HepG2 (cell line): ENCODE data around the gene HEXD. TPM values are rescaled to one million over a fixed set of nuclear protein-coding genes. Genes with fewer than 3 reads are reported as not detected.
A peak's percentile ranks its signal among the peaks of the same experiment; 100 is the strongest.

Experiments used
- ATAC-seq: fragments of 200-7000 bp; cut with Tn5 transposase; 3 replicates; pipeline ENCODE4 v1.9.1; 2020; ENCODE audit warnings: mild to moderate bottlenecking, moderate library complexity
- BruUV-seq: library from RNA; stranded (reverse); fragments of 400-500 nt; replicated peaks from 2 replicates; lab custom pipeline; 2021; lab: Mats Ljungman, UMichigan
- CTCF ChIA-PET: fragments of 300-600 bp; formaldehyde crosslinking; extraction: SDS; loops from one replicate; lab custom pipeline; 2021; ENCODE audit warnings: low total read pairs, inconsistent platforms, low intra/inter-chr PET ratio; lab: Yijun Ruan, JAX
- POLR2A ChIA-PET: fragments of 350-600 bp; sonication (Branson Sonifier 250); formaldehyde crosslinking; loops from one replicate; lab custom pipeline; 2020; ENCODE audit warnings: antibody characterized with exemption, inconsistent platforms; lab: Yijun Ruan, JAX
- DNase-seq: peaks from one replicate; pipeline ENCODE4 v3.0.0-alpha.2; 2015; ENCODE audit warnings: low spot score
- FAIRE-seq: peaks from 3 replicates; lab custom pipeline; 2011; peaks lifted over from hg19 to GRCh38; lab: Jason Lieb, UNC
- H2AFZ ChIP-seq: one replicate; pipeline ENCODE4 v1.6.1; 2011; ENCODE audit warnings: low read length, inconsistent platforms
- H3K27ac ChIP-seq: fragments of 300-600 bp; 3 replicates; pipeline ENCODE4 v1.8.0; 2011; ENCODE audit warnings: mixed run types, mild to moderate bottlenecking, mixed read lengths, low read length, inconsistent platforms; ENCODE audit not compliant: insufficient read depth; ENCODE audit errors: extremely low read length
- H3K27me3 ChIP-seq, 2 experiments: fragments of 200-600 bp in 1 of 2; 2 replicates in 1 of 2; 3 replicates in 1 of 2; pipeline versions ENCODE4 v1.6.0 to v1.8.0; 2011; ENCODE audit warnings: low read length in 2 of 2, mild to moderate bottlenecking in 2 of 2, moderate library complexity in 2 of 2, inconsistent platforms in 1 of 2; ENCODE audit not compliant: insufficient read depth in 2 of 2, control insufficient read depth in 1 of 2
- H3K36me3 ChIP-seq, 2 experiments: fragments of 200-600 bp in 1 of 2; replicated peaks in 1 of 2; 2 replicates in 1 of 2; 3 replicates in 1 of 2; pipeline versions ENCODE4 v1.5.1 to v1.8.0; 2011; ENCODE audit warnings: low read length in 2 of 2, inconsistent platforms in 1 of 2; ENCODE audit not compliant: insufficient read depth in 2 of 2, control insufficient read depth in 1 of 2
- H3K4me1 ChIP-seq: 2 replicates; pipeline ENCODE4 v1.5.1; 2012; ENCODE audit warnings: low read length, inconsistent platforms; ENCODE audit not compliant: insufficient read depth
- H3K4me2 ChIP-seq: 2 replicates; pipeline ENCODE4 v1.6.0; 2011; ENCODE audit warnings: low read depth, low read length, inconsistent platforms
- H3K4me3 ChIP-seq, 3 experiments: fragments of 200-600 bp in 1 of 3; sonication (generic), shearing (Covaris generic) in 1 of 3; replicated peaks in 1 of 3; 2 replicates each; pipeline ENCODE4 v1.5.1; 2011 to 2016; ENCODE audit warnings: low read length in 3 of 3, inconsistent platforms in 2 of 3, low read depth in 2 of 3, mild to moderate bottlenecking in 2 of 3, control low read depth in 1 of 3, mixed read lengths in 1 of 3; ENCODE audit not compliant: insufficient read depth in 1 of 3
- H3K79me2 ChIP-seq: one replicate; pipeline ENCODE4 v1.6.1; 2011; ENCODE audit warnings: low read length, inconsistent platforms; ENCODE audit not compliant: insufficient read depth
- H3K9ac ChIP-seq: 2 replicates; pipeline ENCODE4 v1.6.0; 2011; ENCODE audit warnings: mild to moderate bottlenecking, low read depth, low read length, inconsistent platforms; ENCODE audit not compliant: insufficient read depth
- H3K9me3 ChIP-seq: 2 replicates; pipeline ENCODE4 v1.5.1; 2012; ENCODE audit warnings: mild to moderate bottlenecking, low read length
- H4K20me1 ChIP-seq: 2 replicates; pipeline ENCODE4 v1.6.0; 2011; ENCODE audit warnings: inconsistent platforms, mild to moderate bottlenecking, low read length, moderate library complexity; ENCODE audit not compliant: insufficient read depth
- DMTF1 ChIP-seq: sonication (generic); formaldehyde crosslinking; IDR thresholded peaks from 2 replicates; pipeline ENCODE4 v1.4.0; 2020; ENCODE audit warnings: mild to moderate bottlenecking, missing genetic modification reagents
- HNF1B ChIP-seq: sonication (generic); formaldehyde crosslinking; IDR thresholded peaks from 2 replicates; pipeline ENCODE4 v1.5.1; 2020; ENCODE audit warnings: mild to moderate bottlenecking, moderate library complexity, missing genetic modification reagents
- JUNB ChIP-seq: sonication (generic); formaldehyde crosslinking; IDR thresholded peaks from 2 replicates; pipeline ENCODE4 v1.8.0; 2022; ENCODE audit warnings: missing genetic modification reagents, mild to moderate bottlenecking, borderline replicate concordance
- NFRKB ChIP-seq: fragments of 450-650 bp; IDR thresholded peaks from 2 replicates; pipeline ENCODE4 v1.6.1; 2017
- PBX3 ChIP-seq: sonication (generic); formaldehyde crosslinking; IDR thresholded peaks from 2 replicates; pipeline ENCODE4 v1.8.1; 2023; ENCODE audit warnings: missing genetic modification reagents, inconsistent platforms, borderline replicate concordance
- RAD51 ChIP-seq: fragments of 450-650 bp; IDR thresholded peaks from 2 replicates; pipeline ENCODE4 v1.6.1; 2016; ENCODE audit warnings: borderline replicate concordance
- REST ChIP-seq, 2 experiments: IDR thresholded peaks; 2 replicates each; pipeline ENCODE4 v1.6.1; 2011 to 2012; ENCODE audit warnings: low read length in 2 of 2, borderline replicate concordance in 1 of 2, low read depth in 1 of 2, mild to moderate bottlenecking in 1 of 2, moderate library complexity in 1 of 2
- REXO4 ChIP-seq: sonication (generic); formaldehyde crosslinking; IDR thresholded peaks from 2 replicates; pipeline ENCODE4 v1.8.0; 2022; ENCODE audit warnings: missing genetic modification reagents, mild to moderate bottlenecking, borderline replicate concordance
- XRCC5 ChIP-seq: fragments of 200-400 bp; formaldehyde crosslinking; optimal IDR thresholded peaks from 2 replicates; pipeline ENCODE3; 2017; ENCODE audit warnings: mild to moderate bottlenecking, low read length
- ZNF33B ChIP-seq: sonication (generic); formaldehyde crosslinking; IDR thresholded peaks from 2 replicates; pipeline ENCODE4 v1.5.1; 2020; ENCODE audit warnings: mild to moderate bottlenecking, missing genetic modification reagents
- ZNF547 ChIP-seq: sonication (generic); formaldehyde crosslinking; IDR thresholded peaks from 2 replicates; pipeline ENCODE4 v1.5.1; 2020; ENCODE audit warnings: mild to moderate bottlenecking, missing genetic modification reagents
- ZNF564 ChIP-seq: sonication (generic); formaldehyde crosslinking; IDR thresholded peaks from 2 replicates; pipeline ENCODE4 v1.8.1; 2023; ENCODE audit warnings: mild to moderate bottlenecking, missing genetic modification reagents
- ZNF652 ChIP-seq: IDR thresholded peaks from 2 replicates; pipeline ENCODE4 v1.6.1; 2016; ENCODE audit warnings: low read depth, borderline replicate concordance
- WGBS: methylation state at CpG from one replicate; pipeline ENCODE4 v1.1.6; 2017; ENCODE audit warnings: low lambda C conversion rate; 5-methylcytosine and 5-hydroxymethylcytosine counted together
- in situ Hi-C: cut with HindIII; loops from 2 replicates; pipeline ENCODE4 v1.10.0; 2017; ENCODE audit warnings: low pct_unique_long_range_greater_than_20kb; ENCODE audit not compliant: extremely low pct_ligation_motif_present
- intact Hi-C: fragments of 100-400 bp; cut with micrococcal nuclease; formaldehyde crosslinking; loops from one replicate; pipeline ENCODE4 v1.10.0; 2022; ENCODE audit not compliant: unreplicated experiment
- polyA plus RNA-seq, 8 experiments: library from polyadenylated mRNA; depleted of rRNA in 3 of 8; stranded (reverse) in 7 of 8; unstranded in 1 of 8; fragments of >200 nt; fragmentation: Illumina TruSeq in 4 of 8; extraction: Trizol in 4 of 8; gene quantifications; 2 replicates each; pipeline versions ENCODE4 v1.2.1 to v1.2.3, GENCODE V29; 2011 to 2016; ENCODE audit warnings: low read depth in 4 of 8, missing spikeins in 1 of 8, mixed read lengths in 1 of 8; ENCODE audit not compliant: insufficient read depth in 1 of 8
- total RNA-seq, 5 experiments: library from RNA; depleted of rRNA; stranded (reverse); fragments of >200 nt; fragmentation: Illumina TruSeq; extraction: Trizol; gene quantifications; 2 replicates each; pipeline ENCODE4 v1.2.3, GENCODE V29; 2016; ENCODE audit warnings: low read depth in 1 of 5

HEXD gene
- total and polyA plus RNA-seq, 2 of the 13 experiments (the other 11 are each of a cell fraction or from before 2014, with no cell fraction given) = 22.3 to 41.8 TPM

- CTCF ChIA-PET = no interaction called here
- peak overlapping the region; percentile 49; the same call in 1 of the 2 replicates for H3K4me2 ChIP-seq
- WGBS = 35% methylated on average over 3 of the region's 3 CpGs
- 0 out of 2 replicates have a peak, but pooled peaks have one; percentile 17 for TF ChIP-seq ZNF564 (CRISPR knock-in tag)
- 0 out of 2 replicates have a peak, but pooled peaks have one; percentile 23 for TF ChIP-seq JUNB (CRISPR knock-in tag)
- no peak for TF ChIP-seq REXO4
- TF ChIP-seq PBX3 (CRISPR knock-in tag) = no peak
- TF ChIP-seq REST (IDR thresholded peaks at IDR 0.05; ENCODE audit: borderline replicate concordance in 1 of 2, low read depth in 1 of 2, low read length in 2 of 2) = peak in 1 of 2 experiments; percentile 76; a peak in 3 of 4 replicates
- TF ChIP-seq XRCC5 = no peak
- TF ChIP-seq DMTF1 = no peak
- 0 out of 2 replicates have a peak, but pooled peaks have one; percentile 23 for TF ChIP-seq RAD51
- TF ChIP-seq NFRKB = 0 out of 2 replicates have a peak, but pooled peaks have one; percentile 7
- no peak for TF ChIP-seq ZNF652 (CRISPR knock-in tag)
- no peak for TF ChIP-seq ZNF547 (CRISPR knock-in tag)
- no peak for TF ChIP-seq HNF1B (CRISPR knock-in tag)
- no peak for TF ChIP-seq ZNF33B
These were observed 30.4 kb upstream of the HEXD start for GRCh38 chr17:82387705-82388106.

More at GRCh38 chr17:82387705-82388106, 30.4 kb upstream of the HEXD start:
- H2AFZ ChIP-seq = no peak overlapping the region
- no peaks in the 10 kb centered on the region for H3K79me2 ChIP-seq
- peak overlapping the region in 1 of 3 experiments; percentile 26; a peak in 1 of 6 replicates for H3K4me3 ChIP-seq
- H3K27ac ChIP-seq = no peak overlapping the region
- H3K9me3 ChIP-seq = no peaks in the 10 kb centered on the region
- peaks cover 34% of the 10 kb centered on the region for H3K4me1 ChIP-seq
- peaks cover 6 to 8% of the 10 kb centered on the region in 2 experiments; a peak in 3 of 5 replicates for H3K36me3 ChIP-seq
- FAIRE-seq (no peak), DNase-seq (no peak), ATAC-seq (no peak)
- BruUV-seq = no TSS peak
- in situ Hi-C loops = loop anchor here (5.0 kb wide), 1 partner anchor 35 kb away; no protein-coding TSS in a partner anchor
- intact Hi-C loops = loop anchor here (5.0 kb wide), 1 partner anchor 35 kb away; no protein-coding TSS in a partner anchor
- H4K20me1 ChIP-seq = no peaks in the 10 kb centered on the region
- H3K9ac ChIP-seq = no peak overlapping the region
- POLR2A ChIA-PET = interaction anchor here (0.9 to 1.6 kb wide), 5 partner anchors 11 to 31 kb away, joined by 3 to 4 read pairs (median 4); no protein-coding TSS in a partner anchor
- H3K27me3 ChIP-seq = peaks cover 8 to 31% of the 10 kb centered on the region in 2 experiments; a peak in 3 of 5 replicates
